ENCODE measurements around the gene KLHL8. TPM values are rescaled to one million over a fixed set of nuclear protein-coding genes. Genes with fewer than 3 reads are reported as not detected.

The KLHL8 gene
- total RNA-seq, 1 experiment from 2014 or later, result 24.2 TPM

DNA sequence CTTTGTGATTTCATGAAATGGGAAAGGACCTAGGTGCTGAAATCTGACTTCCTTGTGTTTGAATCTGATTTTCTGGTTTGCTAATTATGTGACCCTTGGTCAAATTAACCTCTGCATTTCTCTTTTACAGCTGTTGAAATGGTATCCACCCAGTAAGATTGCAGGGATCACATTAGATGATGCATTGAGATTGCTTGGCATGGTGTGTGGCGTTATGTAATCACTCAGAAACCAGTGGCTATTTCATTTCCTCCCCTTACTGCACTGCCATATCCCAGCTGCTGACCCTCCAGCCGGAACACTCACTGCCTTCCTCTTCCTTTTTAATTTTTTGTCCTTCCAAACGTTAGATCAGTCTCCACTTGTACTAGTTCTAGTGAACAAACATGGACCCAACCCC lies 79.0 kb downstream of the KLHL8 start:
- TF ChIP-seq CBX3 (IDR thresholded peaks at IDR 0.05; ENCODE audit: low read depth), result no peak
- TF ChIP-seq YY1 (IDR thresholded peaks at IDR 0.05; ENCODE audit: extremely low read depth, insufficient replicate concordance, low read depth, low read length), result no peak
- TF ChIP-seq FOSL1 (IDR thresholded peaks at IDR 0.05; ENCODE audit: low read depth), result no peak
- no peak for TF ChIP-seq ZFX (IDR thresholded peaks at IDR 0.05)
- no peak for TF ChIP-seq SRF (IDR thresholded peaks at IDR 0.05; ENCODE audit: low read depth)
- TF ChIP-seq EZH2 (IDR thresholded peaks at IDR 0.05), result no peak
- TF ChIP-seq ELF1 (IDR thresholded peaks at IDR 0.05; ENCODE audit: borderline replicate concordance, low read depth), result no peak
- TF ChIP-seq EGR1 (IDR thresholded peaks at IDR 0.05; ENCODE audit: low read depth), result no peak
- TF ChIP-seq, protein P1, sequence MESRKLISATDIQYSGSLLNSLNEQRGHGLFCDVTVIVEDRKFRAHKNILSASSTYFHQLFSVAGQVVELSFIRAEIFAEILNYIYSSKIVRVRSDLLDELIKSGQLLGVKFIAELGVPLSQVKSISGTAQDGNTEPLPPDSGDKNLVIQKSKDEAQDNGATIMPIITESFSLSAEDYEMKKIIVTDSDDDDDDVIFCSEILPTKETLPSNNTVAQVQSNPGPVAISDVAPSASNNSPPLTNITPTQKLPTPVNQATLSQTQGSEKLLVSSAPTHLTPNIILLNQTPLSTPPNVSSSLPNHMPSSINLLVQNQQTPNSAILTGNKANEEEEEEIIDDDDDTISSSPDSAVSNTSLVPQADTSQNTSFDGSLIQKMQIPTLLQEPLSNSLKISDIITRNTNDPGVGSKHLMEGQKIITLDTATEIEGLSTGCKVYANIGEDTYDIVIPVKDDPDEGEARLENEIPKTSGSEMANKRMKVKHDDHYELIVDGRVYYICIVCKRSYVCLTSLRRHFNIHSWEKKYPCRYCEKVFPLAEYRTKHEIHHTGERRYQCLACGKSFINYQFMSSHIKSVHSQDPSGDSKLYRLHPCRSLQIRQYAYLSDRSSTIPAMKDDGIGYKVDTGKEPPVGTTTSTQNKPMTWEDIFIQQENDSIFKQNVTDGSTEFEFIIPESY (IDR thresholded peaks at IDR 0.05; ENCODE audit: extremely low read depth, insufficient replicate concordance, low read length), result no peak
- TF ChIP-seq POLR2AphosphoS5 (IDR thresholded peaks at IDR 0.05; ENCODE audit: low read depth, low read length), result no peak
- TF ChIP-seq POLR2A (IDR thresholded peaks at IDR 0.05; ENCODE audit: borderline replicate concordance, extremely low read depth, insufficient read depth, insufficient read length), result no peak
- no peak for TF ChIP-seq TCF7L2 (IDR thresholded peaks at IDR 0.05; ENCODE audit: borderline replicate concordance, extremely low read depth, insufficient read depth, insufficient read length)
- TF ChIP-seq, protein P2, sequence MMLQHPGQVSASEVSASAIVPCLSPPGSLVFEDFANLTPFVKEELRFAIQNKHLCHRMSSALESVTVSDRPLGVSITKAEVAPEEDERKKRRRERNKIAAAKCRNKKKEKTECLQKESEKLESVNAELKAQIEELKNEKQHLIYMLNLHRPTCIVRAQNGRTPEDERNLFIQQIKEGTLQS (IDR thresholded peaks at IDR 0.05), result no peak
- no peaks in the 10 kb centered on the region for H3K9me3 ChIP-seq (ENCODE audit: control insufficient read depth in 1 of 2, insufficient read depth in 1 of 2, low read depth in 1 of 2, low read length in 2 of 2)
- no peak overlapping the region for H3K27ac ChIP-seq (ENCODE audit: low read depth, low read length)
- no peak overlapping the region for H3K4me3 ChIP-seq (replicated peaks in 1 of 2; ENCODE audit: low read depth in 1 of 2, low read length in 2 of 2)
- no peaks in the 10 kb centered on the region; a peak in 1 of 4 replicates for H3K36me3 ChIP-seq (ENCODE audit: control insufficient read depth in 1 of 2, insufficient read depth in 2 of 2, low read length in 2 of 2)
- H3K79me2 ChIP-seq (ENCODE audit: insufficient read depth, low read length), result no peaks in the 10 kb centered on the region
- intact Hi-C loops (cut with micrococcal nuclease), result no loop called here
- H3K27me3 ChIP-seq (ENCODE audit: insufficient read depth, low read length), result no peaks in the 10 kb centered on the region
- H4K20me1 ChIP-seq (ENCODE audit: insufficient read depth), result no peaks in the 10 kb centered on the region
- no peaks in the 10 kb centered on the region for H3K9me2 ChIP-seq (ENCODE audit: insufficient read depth)
- DNase-seq (ENCODE audit: low read depth, low spot score) (no peak), ATAC-seq (no peak)
- no peak overlapping the region for H3K4me2 ChIP-seq (ENCODE audit: low read length)
- H3K4me1 ChIP-seq (ENCODE audit: control insufficient read depth in 1 of 2, insufficient read depth in 2 of 2, low read length in 2 of 2), result no peaks in the 10 kb centered on the region
- BruUV-seq (replicated peaks), result no TSS peak
- CTCF ChIA-PET, result interaction anchor here (1.5 kb wide), 1 partner anchor 10 kb away, joined by 6 read pairs; no protein-coding TSS in a partner anchor
- POLR2A ChIA-PET, result no interaction called here
- H2AFZ ChIP-seq (ENCODE audit: low read depth, low read length, poor library complexity, severe bottlenecking), result no peak overlapping the region
- no peak overlapping the region for H3K9ac ChIP-seq (ENCODE audit: low read length)
- RAD21 ChIA-PET (ENCODE audit: low non-redundant PET in 1 of 2, low total read pairs in 2 of 2, uncharacterized antibody in 2 of 2, unreplicated experiment in 2 of 2), result no interaction called here

Measured in HCT116 (cell line).